ENCODE data around the gene SETD6. TPM values are rescaled to one million over a fixed set of nuclear protein-coding genes. Genes with fewer than 3 reads are reported as not detected.

Gene SETD6
- total and polyA plus RNA-seq, 2 of the 13 experiments (the other 11 are each of a cell fraction or from before 2014, with no cell fraction given) = 24.0 to 25.7 TPM

- Histone ChIP-seq H4K20me1 (ENCODE audit: insufficient read depth, low read length) (peaks cover 3% of the 10 kb centered on the region; the same call in 1 of the 2 replicates), H3K9ac (ENCODE audit: insufficient read depth, low read depth, low read length) (no peak overlapping the region), H3K9me3 (ENCODE audit: low read length) (no peaks in the 10 kb centered on the region), H3K27ac (ENCODE audit: extremely low read length, insufficient read depth, low read length) (no peak overlapping the region), H3K4me1 (ENCODE audit: insufficient read depth, low read length) (no peaks in the 10 kb centered on the region), H2AFZ (ENCODE audit: low read length) (no peak overlapping the region), H3K79me2 (ENCODE audit: insufficient read depth, low read length) (no peaks in the 10 kb centered on the region), H3K4me2 (ENCODE audit: low read depth, low read length) (no peak overlapping the region), H3K27me3 (ENCODE audit: control insufficient read depth in 1 of 2, insufficient read depth in 2 of 2, low read length in 2 of 2) (peaks cover 0 to 18% of the 10 kb centered on the region in 2 experiments; a peak in 2 of 5 replicates), H3K36me3 (replicated peaks in 1 of 2; ENCODE audit: control insufficient read depth in 1 of 2, insufficient read depth in 2 of 2, low read length in 2 of 2) (no peaks in the 10 kb centered on the region), H3K4me3 (replicated peaks in 1 of 3; ENCODE audit: insufficient read depth in 1 of 3, low read depth in 2 of 3, low read length in 3 of 3) (no peak overlapping the region)
- no TSS peak for BruUV-seq (replicated peaks)
- TF ChIP-seq YY1 (IDR thresholded peaks at IDR 0.05; ENCODE audit: insufficient read depth, insufficient replicate concordance, low read depth, low read length) (no peak), RERE (CRISPR knock-in tag; IDR thresholded peaks at IDR 0.05; ENCODE audit: low read depth) (no peak), PHF8 (CRISPR knock-in tag; IDR thresholded peaks at IDR 0.05) (no peak), ZNF7 (CRISPR knock-in tag; IDR thresholded peaks at IDR 0.05) (no peak), PCBP2 (optimal IDR thresholded peaks at IDR 0.05; ENCODE audit: low read depth, low read length, poor library complexity, severe bottlenecking) (no peak), E2F2 (CRISPR knock-in tag; IDR thresholded peaks at IDR 0.05; ENCODE audit: borderline replicate concordance) (no peak), ZFP41 (CRISPR knock-in tag; IDR thresholded peaks at IDR 0.05; ENCODE audit: borderline replicate concordance) (no peak), ZKSCAN5 (CRISPR knock-in tag; IDR thresholded peaks at IDR 0.05) (no peak), AFF4 (CRISPR knock-in tag; IDR thresholded peaks at IDR 0.05) (no peak), IKZF4 (CRISPR knock-in tag; IDR thresholded peaks at IDR 0.05; ENCODE audit: borderline replicate concordance, low read depth, not compliant biosample characterization) (no peak)
- WGBS (ENCODE audit: low lambda C conversion rate) = 24% methylated on average over 4 of the region's 4 CpGs
- no peak for ATAC-seq
- FAIRE-seq = no peak
- intact Hi-C loops (cut with micrococcal nuclease; ENCODE audit: unreplicated experiment) (no loop called here), in situ Hi-C loops (cut with HindIII; ENCODE audit: extremely low pct_ligation_motif_present, low pct_unique_long_range_greater_than_20kb) (no loop called here)
- ChIA-PET CTCF (ENCODE audit: low intra/inter-chr PET ratio, low total read pairs) (no interaction called here), POLR2A (no interaction called here)
- DNase-seq (ENCODE audit: low spot score) = no peak
These were observed 23.3 kb upstream of the SETD6 start for GRCh38 chr16:58492066-58492465.

Data from HepG2 (cell line).